Measurements from ENCODE around the gene AFF3. TPM values are rescaled to one million over a fixed set of nuclear protein-coding genes. Genes with fewer than 3 reads are reported as not detected.

Gene AFF3
- total and polyA plus RNA-seq, 10 donors = 6.0 to 92.2 (median 64.0) TPM

- Histone ChIP-seq H3K9me3 (no peaks in the 10 kb centered on the region), H3K36me3 (peaks cover 0 to 23% (median 0%) of the 10 kb centered on the region in 6 donors), H3K27me3 (replicated peaks in 1 of 7) (no peaks in the 10 kb centered on the region), H3K27ac (no peak overlapping the region), H3K4me3 (no peak overlapping the region), H3K4me1 (peaks cover 0 to 7% (median 0%) of the 10 kb centered on the region in 6 donors)
- TF ChIP-seq POLR2A (IDR thresholded peaks at IDR 0.05) = no peak
- TF ChIP-seq POLR2AphosphoS5 (IDR thresholded peaks at IDR 0.05) = no peak
- TF ChIP-seq CTCF (IDR thresholded peaks at IDR 0.05 in 8 of 11, conservative IDR thresholded peaks at IDR 0.05 in 3 of 11) = no peak
- intact Hi-C loops (cut with DNase I; ENCODE audit: low total_unique reads) = no loop called here
- WGBS, 5 donors = 89 to 94% (median 91%) methylated on average over 6 of the region's 6 CpGs
- no peak for DNase-seq
Observed at GRCh38 chr2:99688699-99689098, 453.7 kb downstream of the AFF3 start.

- WGBS, 5 donors = 91 to 95% (median 93%) methylated on average over 6 of the region's 6 CpGs
- Histone ChIP-seq H3K9me3 (no peaks in the 10 kb centered on the region), H3K4me3 (no peak overlapping the region), H3K36me3 (peaks cover 0 to 52% (median 0%) of the 10 kb centered on the region in 6 donors), H3K27ac (no peak overlapping the region), H3K27me3 (replicated peaks in 1 of 7) (no peaks in the 10 kb centered on the region), H3K4me1 (no peaks in the 10 kb centered on the region)
- no peak for TF ChIP-seq POLR2AphosphoS5 (IDR thresholded peaks at IDR 0.05)
- intact Hi-C loops (cut with DNase I; ENCODE audit: low total_unique reads) = no loop called here
- DNase-seq = no peak
Observed at GRCh38 chr2:99682275-99683060, 459.9 kb downstream of the AFF3 start.

- WGBS, 5 donors = 78 to 97% (median 88%) methylated on average over 1 of the region's 1 CpG
- peaks cover 0 to 42% (median 0%) of the 10 kb centered on the region in 6 donors for H3K36me3 ChIP-seq
- H3K4me1 ChIP-seq = no peaks in the 10 kb centered on the region
Observed at GRCh38 chr2:99680946-99681345, 461.4 kb downstream of the AFF3 start.

GRCh38 chr2:99679518-99679917, 462.9 kb downstream of the AFF3 start:
- H3K36me3 ChIP-seq = peaks cover 0 to 40% (median 0%) of the 10 kb centered on the region in 6 donors
- TF ChIP-seq POLR2A (IDR thresholded peaks at IDR 0.05) (no peak), POLR2AphosphoS5 (IDR thresholded peaks at IDR 0.05) (no peak), CTCF (IDR thresholded peaks at IDR 0.05 in 8 of 11, conservative IDR thresholded peaks at IDR 0.05 in 3 of 11) (no peak)
- no peak overlapping the region for H3K27ac ChIP-seq
- intact Hi-C loops (cut with DNase I; ENCODE audit: low total_unique reads) = no loop called here
- no peaks in the 10 kb centered on the region for H3K27me3 ChIP-seq (replicated peaks in 1 of 7)
- no peak for DNase-seq
- H3K9me3 ChIP-seq = no peaks in the 10 kb centered on the region
- H3K4me1 ChIP-seq = peaks cover 0 to 3% (median 0%) of the 10 kb centered on the region in 6 donors
- H3K4me3 ChIP-seq = no peak overlapping the region

More at GRCh38 chr2:99680946-99681345, 461.4 kb downstream of the AFF3 start:
- Histone ChIP-seq H3K4me3 (no peak overlapping the region), H3K9me3 (no peaks in the 10 kb centered on the region), H3K27me3 (replicated peaks in 1 of 7) (no peaks in the 10 kb centered on the region), H3K27ac (no peak overlapping the region)
- no peak for DNase-seq
- intact Hi-C loops (cut with DNase I; ENCODE audit: low total_unique reads) = no loop called here
- TF ChIP-seq POLR2A (IDR thresholded peaks at IDR 0.05) = no peak
- no peak for TF ChIP-seq CTCF (IDR thresholded peaks at IDR 0.05 in 8 of 11, conservative IDR thresholded peaks at IDR 0.05 in 3 of 11)
- TF ChIP-seq POLR2AphosphoS5 (IDR thresholded peaks at IDR 0.05) = no peak

Measured in spleen (tissue), 11 donors.